Kidney tubule cell (primary cell): ENCODE results near the gene EMX2.

Experiments
- DNase-seq: peaks from one replicate; pipeline ENCODE4 v3.0.0-alpha.2; 2018; ENCODE audit warnings: low spot score

Gene EMX2

DNA sequence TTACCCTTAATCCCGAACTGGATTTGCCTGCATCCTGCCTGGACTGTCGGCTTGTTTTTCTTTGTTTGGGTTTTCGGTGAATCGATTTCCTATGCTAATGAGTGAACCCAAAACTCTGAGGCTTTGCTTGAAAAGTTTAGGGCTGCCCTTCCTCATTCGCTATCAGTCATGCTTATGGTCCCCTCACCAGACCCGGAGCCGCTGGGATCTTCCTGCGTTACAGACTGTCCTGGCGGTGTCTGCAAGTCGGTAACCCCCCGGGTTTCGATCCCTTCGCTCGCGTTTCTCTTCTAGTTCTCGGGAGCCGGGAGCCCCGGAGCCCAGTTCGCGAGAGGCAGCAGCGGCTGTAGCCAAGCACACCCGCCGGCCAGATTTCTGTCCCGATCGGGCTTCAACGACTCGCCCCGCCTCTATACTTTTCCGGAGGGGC is 2.2 kb downstream of the EMX2 start:
- DNase-seq: peak; percentile 57

GRCh38 chr10:117545141-117546019 is 2.8 kb downstream of the EMX2 start:
- DNase-seq: peak; percentile 59

- DNase-seq: peak; percentile 68
These were observed 3.6 kb downstream of the EMX2 start for GRCh38 chr10:117546020-117546580.

DNA sequence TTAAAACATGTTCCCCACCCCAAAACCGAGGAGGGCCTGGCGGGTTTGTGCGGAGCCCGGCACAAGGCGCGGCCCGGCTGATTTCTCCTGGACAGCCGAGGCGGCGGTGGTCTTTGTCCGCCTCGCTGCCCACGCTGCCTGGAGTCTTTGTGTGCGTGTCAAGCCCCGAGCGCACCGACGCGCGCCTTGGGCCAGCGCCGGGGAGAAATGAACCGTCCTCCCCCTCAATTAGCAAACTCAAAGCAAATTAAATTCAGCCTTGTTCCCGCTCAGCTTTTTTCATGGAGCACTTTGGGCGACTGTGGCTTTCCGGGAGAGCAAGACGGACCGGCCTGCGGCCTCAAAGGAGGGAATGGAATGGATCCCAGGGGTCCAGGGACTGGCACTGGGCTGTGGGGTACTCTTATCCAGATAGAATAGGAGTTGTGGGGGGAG is 4.1 kb downstream of the EMX2 start:
- DNase-seq: peak; percentile 35

GRCh38 chr10:117547016-117547715 is 4.6 kb downstream of the EMX2 start:
- peak; percentile 44 for DNase-seq

- peak; percentile 71 for DNase-seq
These were observed 5.4 kb downstream of the EMX2 start for GRCh38 chr10:117547716-117548668.

DNA sequence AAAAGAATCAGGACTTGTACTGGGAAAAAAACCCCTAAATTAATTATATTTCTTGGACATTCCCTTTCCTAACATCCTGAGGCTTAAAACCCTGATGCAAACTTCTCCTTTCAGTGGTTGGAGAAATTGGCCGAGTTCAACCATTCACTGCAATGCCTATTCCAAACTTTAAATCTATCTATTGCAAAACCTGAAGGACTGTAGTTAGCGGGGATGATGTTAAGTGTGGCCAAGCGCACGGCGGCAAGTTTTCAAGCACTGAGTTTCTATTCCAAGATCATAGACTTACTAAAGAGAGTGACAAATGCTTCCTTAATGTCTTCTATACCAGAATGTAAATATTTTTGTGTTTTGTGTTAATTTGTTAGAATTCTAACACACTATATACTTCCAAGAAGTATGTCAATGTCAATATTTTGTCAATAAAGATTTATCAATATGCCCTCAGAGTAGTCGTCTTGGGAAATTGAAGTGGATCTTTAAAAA is 6.6 kb downstream of the EMX2 start:
- DNase-seq: peak; percentile 23

DNA sequence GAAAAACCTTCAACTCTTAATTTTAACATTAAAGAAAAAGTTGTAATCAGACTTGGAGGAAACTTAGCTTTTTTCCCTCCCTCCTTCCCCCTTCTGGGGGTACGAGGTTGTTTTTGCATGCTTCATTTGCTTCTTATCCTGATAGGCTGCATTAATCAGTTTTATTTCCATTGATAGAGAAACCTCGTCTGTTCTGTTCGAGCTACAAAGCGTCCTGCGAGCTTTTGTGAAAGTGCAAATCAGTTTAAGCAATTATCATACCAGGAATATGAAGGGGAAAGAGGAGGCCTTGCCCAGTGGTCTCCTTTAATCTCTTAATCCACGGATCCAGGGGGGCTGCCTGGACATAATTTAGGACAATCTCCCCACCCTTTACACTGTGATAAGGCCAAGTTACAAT is 7.5 kb downstream of the EMX2 start:
- DNase-seq: peak; percentile 40

GRCh38 chr10:117550599-117551329 is 8.2 kb downstream of the EMX2 start:
- DNase-seq: peak; percentile 31

- DNase-seq: peak; percentile 43
These were observed 9.0 kb downstream of the EMX2 start for GRCh38 chr10:117551330-117552155.

DNA sequence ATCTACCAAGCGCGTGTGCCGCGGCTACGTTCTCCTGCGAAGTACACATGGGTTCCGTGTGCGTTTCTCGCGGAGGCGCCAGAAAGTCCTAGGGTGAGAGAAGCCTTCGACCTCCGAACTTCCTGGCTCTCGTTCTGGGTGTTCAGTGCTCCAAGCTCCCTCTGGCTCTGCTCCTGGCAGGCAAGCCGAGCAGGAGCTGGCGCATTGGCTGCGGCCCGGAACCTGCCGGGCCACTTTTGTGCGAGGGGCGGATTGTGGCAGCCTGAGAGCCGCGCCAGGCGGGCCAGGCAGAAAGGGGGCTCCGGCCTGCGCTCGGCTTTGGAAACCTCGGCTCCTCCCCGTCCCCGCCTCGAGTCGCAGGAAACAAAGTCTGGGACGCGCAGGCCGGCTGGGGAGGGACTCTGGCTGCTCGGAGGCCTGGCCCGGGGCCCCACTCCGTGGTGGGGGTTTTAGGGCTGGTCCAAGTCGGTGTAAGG is 9.6 kb downstream of the EMX2 start:
- DNase-seq: peak; percentile 67

DNA sequence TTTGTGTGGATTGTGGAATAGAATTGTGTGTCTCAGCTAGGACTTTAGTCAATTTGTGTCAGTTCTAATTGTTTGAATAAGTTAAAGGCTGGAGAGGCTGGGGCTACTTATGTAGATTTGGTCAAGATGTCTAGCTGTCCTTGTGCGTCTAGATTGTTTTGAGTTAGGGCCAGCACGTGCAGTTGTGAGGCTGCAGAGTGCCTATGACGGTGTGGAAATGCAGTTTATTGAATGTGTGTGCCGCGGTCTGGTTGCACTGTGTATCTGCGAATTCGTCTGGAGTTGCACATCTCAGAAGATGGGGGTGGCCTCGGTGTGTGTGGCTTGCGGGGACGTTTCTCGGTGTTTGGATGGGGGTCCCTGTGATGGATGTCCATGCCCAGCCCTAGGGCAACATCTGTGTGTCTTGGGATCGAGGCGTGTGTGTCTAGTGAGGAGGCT is 10.2 kb downstream of the EMX2 start:
- peak; percentile 58 for DNase-seq

DNA sequence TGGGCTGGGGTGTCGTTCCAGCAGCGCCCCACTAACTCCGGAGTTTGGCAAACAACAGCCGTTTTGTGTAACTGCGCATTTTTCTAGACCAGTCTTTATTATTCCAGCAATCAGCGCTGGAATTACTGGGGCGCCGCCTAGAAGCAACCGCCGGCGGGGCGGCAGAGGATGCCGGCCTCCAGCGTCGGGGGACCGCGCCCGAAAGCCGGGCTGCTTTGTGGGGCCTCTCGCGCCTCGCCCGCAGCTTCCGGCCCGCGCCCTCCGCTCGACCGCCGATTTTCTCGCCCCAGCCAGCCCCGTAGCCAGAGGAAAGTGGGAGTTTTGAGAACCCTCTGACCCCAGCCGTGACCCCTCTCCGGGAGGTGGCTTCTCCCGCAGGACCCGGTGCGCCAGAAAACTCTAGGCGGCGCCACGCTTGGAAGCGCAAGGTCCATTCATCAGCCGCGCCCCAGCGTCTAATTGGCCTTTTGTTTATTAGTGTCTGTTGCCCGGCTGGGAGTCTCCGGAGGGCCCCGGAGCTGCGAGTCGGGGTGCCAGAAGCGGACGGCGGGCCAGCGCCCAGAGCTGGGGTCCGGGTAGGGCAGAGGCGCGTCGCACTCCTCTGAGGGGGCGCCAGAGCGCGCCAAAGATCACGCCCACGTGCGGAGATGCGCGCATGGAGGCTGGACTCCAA is 10.7 kb downstream of the EMX2 start:
- peak; percentile 65 for DNase-seq

GRCh38 chr10:117553815-117554172 is 11.2 kb downstream of the EMX2 start:
- no peak for DNase-seq

DNA sequence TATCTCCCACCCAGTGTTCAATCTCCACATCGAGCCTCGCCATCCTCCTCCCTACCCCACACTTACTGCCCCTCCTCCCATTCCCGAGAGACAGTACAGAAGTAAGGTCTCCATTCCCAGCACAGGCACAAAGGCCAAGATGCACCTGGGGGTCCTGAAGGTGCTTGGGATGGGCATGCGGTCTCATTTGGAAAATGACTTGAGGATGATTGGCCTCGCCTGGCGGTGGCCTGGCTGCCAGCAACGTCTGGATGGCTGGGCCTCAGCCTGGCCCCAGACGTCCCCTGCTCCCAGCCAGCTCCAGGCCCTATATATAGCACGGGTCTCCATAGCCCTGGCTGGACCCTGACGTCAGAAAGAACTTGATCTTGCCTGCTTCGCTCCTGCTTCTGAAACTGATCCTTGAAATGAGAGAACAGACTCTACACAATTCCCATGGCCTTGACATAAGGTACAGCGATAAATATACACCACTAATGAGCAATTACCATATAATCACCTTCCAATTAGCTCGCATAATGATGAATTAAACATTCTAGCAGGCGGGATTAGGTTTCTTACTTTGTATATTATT is 11.8 kb downstream of the EMX2 start:
- no peak for DNase-seq

DNA sequence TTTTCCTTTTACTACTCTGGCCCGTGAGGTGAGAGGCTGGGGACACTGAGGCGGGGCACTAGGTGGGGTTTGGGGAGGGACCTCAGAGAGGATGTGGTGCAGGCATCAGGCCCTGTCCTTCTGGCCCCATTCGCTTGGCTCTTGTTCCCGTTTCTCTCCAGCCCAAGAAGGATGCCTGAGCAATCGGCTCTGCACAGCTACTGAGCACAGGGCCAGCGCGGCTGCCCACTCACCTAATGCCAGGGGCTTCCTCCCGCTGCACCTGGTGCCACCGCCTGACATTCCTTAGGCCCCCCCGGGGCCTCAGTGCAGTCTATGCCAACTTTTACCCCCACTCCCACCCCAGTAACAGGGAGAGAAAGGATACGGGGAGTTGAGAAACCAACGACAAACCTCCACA is 12.5 kb downstream of the EMX2 start:
- no peak for DNase-seq

DNA sequence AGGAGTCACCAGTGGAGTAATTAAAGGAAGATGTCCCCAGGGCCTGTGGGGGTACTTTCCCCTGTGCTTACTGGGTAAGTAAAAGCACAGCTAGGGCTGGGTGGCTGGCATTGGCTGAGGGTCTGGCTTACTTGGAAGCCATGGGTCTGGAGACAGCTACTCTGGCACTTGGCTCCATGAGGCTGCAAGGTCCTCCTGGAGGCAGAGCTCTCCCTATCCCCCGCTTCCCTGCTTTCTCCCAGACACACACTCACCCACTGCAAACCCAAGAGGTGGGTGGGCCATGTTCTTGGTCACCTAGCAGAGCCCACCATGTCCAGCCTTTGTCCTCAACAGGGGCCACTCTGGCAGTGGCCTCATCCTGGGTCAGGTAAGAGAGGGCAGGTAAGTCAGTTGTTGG is 13.3 kb downstream of the EMX2 start:
- DNase-seq: no peak

- no peak for DNase-seq
These were observed 13.8 kb downstream of the EMX2 start for GRCh38 chr10:117556356-117556755.

DNA sequence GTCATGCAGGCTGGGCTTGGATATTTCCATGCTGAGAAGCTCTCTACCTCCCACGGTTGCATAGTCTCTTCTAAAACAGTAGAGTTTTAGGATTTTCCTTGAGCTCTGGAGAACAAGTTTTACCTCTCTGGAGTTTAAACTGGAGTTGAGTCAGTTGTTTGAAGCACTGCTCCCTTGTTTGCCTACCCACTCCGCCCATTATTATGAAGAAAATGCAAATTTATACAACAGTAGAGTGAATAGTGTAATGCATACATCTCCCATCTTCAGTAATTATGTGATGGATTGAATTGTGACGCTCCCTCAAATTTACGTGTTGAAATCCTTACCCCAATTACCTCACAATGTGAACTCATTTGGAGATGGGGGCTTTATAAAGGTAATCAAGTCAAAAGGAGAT is 17.2 kb downstream of the EMX2 start:
- no peak for DNase-seq
